ENCODE results near the gene RFC3.

DNA sequence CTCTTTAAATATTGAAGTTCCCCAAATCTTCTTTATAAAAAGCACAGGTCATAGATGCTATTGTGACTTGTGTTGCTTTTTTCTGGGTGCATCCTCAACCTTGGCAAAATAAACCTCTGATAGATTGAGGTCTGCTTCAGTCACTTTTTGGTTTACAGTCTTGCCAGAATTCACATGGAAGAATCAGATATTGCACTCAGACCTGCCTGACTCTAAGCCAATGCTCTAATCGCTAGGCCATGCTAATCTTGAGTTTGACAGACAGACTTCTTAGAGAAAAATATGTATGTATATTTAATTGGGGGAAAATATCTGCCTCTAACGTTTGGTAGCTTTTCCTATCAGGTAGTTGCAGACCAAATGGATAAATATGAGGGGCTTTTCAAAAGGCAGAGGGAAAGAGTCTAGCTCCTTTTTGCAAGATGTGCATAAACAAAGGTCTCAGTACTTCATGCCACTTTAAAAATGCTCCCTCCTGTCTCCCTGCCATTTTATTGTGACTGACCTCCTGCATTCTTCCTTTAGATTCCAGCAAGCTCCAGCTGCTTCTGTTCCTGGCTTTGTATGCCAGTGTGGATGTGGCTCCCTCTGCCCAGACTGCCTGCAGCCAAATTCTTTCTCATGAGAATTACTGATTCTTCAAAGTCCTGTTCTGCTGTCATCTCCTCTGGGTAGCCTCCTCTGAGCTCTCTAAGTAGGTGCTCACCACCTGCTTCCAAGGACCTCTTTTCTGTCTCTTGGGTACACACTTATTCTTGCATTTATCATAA, 42.4 kb upstream of the RFC3 start:
- no peak for TF ChIP-seq POLR2A (IDR thresholded peaks at IDR 0.05)
- no peak for TF ChIP-seq CTCF (IDR thresholded peaks at IDR 0.05)
